SHP77 treated with DMSO at 0.1 percent for 48 hours (cell line): ENCODE data around the gene GREB1L.

ENCODE experiments used
- DNase-seq: peaks from one replicate; lab custom pipeline; 2025; lab: John Stamatoyannopoulos, UW

GREB1L gene

GRCh38 chr18:21450913-21451312, 208.9 kb downstream of the GREB1L start:
- DNase-seq, result no peak

GRCh38 chr18:21451851-21452250, 209.8 kb downstream of the GREB1L start:
- DNase-seq, result no peak

GRCh38 chr18:21452276-21452780, 210.3 kb downstream of the GREB1L start:
- no peak for DNase-seq

GRCh38 chr18:21452796-21453510, 210.9 kb downstream of the GREB1L start:
- no peak for DNase-seq

GRCh38 chr18:21453511-21453901, 211.5 kb downstream of the GREB1L start:
- DNase-seq, result no peak

- DNase-seq, result no peak
Observed at GRCh38 chr18:21454725-21455124, 212.7 kb downstream of the GREB1L start.

GRCh38 chr18:21456428-21457178, 214.6 kb downstream of the GREB1L start:
- DNase-seq, result no peak

GRCh38 chr18:21457179-21457535, 215.1 kb downstream of the GREB1L start:
- no peak for DNase-seq

- DNase-seq, result no peak
Observed at GRCh38 chr18:21458310-21458709, 216.3 kb downstream of the GREB1L start.

GRCh38 chr18:21458788-21459187, 216.8 kb downstream of the GREB1L start:
- no peak for DNase-seq

- DNase-seq, result no peak
Observed at GRCh38 chr18:21459706-21460286, 217.8 kb downstream of the GREB1L start.

GRCh38 chr18:21461460-21461859, 219.4 kb downstream of the GREB1L start:
- DNase-seq, result no peak

- no peak for DNase-seq
Observed at GRCh38 chr18:21463718-21464117, 221.7 kb downstream of the GREB1L start.

GRCh38 chr18:21468514-21469164, 226.6 kb downstream of the GREB1L start:
- DNase-seq, result no peak

- no peak for DNase-seq
Observed at GRCh38 chr18:21472741-21473140, 230.7 kb downstream of the GREB1L start.

- DNase-seq, result no peak
Observed at GRCh38 chr18:21474621-21475020, 232.6 kb downstream of the GREB1L start.

GRCh38 chr18:21479721-21480120, 237.7 kb downstream of the GREB1L start:
- DNase-seq, result no peak

- DNase-seq, result no peak
Observed at GRCh38 chr18:21481739-21482138, 239.7 kb downstream of the GREB1L start.

GRCh38 chr18:21483051-21483450, 241.0 kb downstream of the GREB1L start:
- DNase-seq, result no peak

GRCh38 chr18:21484851-21485636, 243.0 kb downstream of the GREB1L start:
- DNase-seq, result no peak

GRCh38 chr18:21486905-21487437, 244.9 kb downstream of the GREB1L start:
- DNase-seq, result no peak
